Lower leg skin (tissue), 4 donors: ENCODE results near the gene CIPC. TPM values are rescaled to one million over a fixed set of nuclear protein-coding genes. Genes with fewer than 3 reads are reported as not detected.

ENCODE experiments used
- DNase-seq, 2 donors: peaks; one replicate each; pipeline ENCODE4 v3.0.0-alpha.2; 2019; ENCODE audit warnings: low spot score in 2 of 2
- H3K4me3 ChIP-seq: fragments of 200-600 bp; sonication (generic); 2 replicates; pipeline ENCODE4 v1.5.1; 2017; ENCODE audit warnings: mild to moderate bottlenecking, low read depth; ENCODE audit not compliant: poor library complexity, severe bottlenecking
- POLR2A ChIP-seq, 2 donors: fragments of 450-650 bp; IDR thresholded peaks; one replicate each; pipeline ENCODE4 v1.6.1; 2016 to 2017; ENCODE audit warnings: antibody characterized with exemption in 2 of 2, mild to moderate bottlenecking in 1 of 2, moderate library complexity in 1 of 2
- WGBS, 2 donors: methylation state at CpG; one replicate each; pipeline ENCODE4 v1.1.5; 2018; 5-methylcytosine and 5-hydroxymethylcytosine counted together
- intact Hi-C: fragments of 100-400 bp; cut with DNase I; formaldehyde crosslinking; loops from one replicate; pipeline ENCODE4 v1.15.0; 2023; ENCODE audit warnings: low total_unique reads
- total RNA-seq, 4 donors: library from RNA; depleted of rRNA; stranded (reverse); fragments of >200 nt; gene quantifications; one replicate each; pipeline ENCODE4 v1.1.0, GENCODE V29; 2016
- TF ChIP-seq, protein P1 (sequence below), 3 donors: fragments of 450-650 bp; IDR thresholded peaks; one replicate each; pipeline ENCODE4 v1.5.1; 2016; ENCODE audit warnings: antibody characterized with exemption in 3 of 3, mild to moderate bottlenecking in 3 of 3, moderate library complexity in 2 of 3

CIPC gene
- total RNA-seq, 4 donors from 2014 or later: 36.6 to 60.0 (median 52.1) TPM

GRCh38 chr14:77145975-77146740 lies 48.1 kb downstream of the CIPC start:
- TF ChIP-seq POLR2A (IDR thresholded peaks at IDR 0.05): no peak
- TF ChIP-seq, protein P1, sequence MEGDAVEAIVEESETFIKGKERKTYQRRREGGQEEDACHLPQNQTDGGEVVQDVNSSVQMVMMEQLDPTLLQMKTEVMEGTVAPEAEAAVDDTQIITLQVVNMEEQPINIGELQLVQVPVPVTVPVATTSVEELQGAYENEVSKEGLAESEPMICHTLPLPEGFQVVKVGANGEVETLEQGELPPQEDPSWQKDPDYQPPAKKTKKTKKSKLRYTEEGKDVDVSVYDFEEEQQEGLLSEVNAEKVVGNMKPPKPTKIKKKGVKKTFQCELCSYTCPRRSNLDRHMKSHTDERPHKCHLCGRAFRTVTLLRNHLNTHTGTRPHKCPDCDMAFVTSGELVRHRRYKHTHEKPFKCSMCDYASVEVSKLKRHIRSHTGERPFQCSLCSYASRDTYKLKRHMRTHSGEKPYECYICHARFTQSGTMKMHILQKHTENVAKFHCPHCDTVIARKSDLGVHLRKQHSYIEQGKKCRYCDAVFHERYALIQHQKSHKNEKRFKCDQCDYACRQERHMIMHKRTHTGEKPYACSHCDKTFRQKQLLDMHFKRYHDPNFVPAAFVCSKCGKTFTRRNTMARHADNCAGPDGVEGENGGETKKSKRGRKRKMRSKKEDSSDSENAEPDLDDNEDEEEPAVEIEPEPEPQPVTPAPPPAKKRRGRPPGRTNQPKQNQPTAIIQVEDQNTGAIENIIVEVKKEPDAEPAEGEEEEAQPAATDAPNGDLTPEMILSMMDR (IDR thresholded peaks at IDR 0.05): no peak
- WGBS, 2 donors: 8 to 12% methylated on average over 10 of the region's 10 CpGs
- intact Hi-C loops: no loop called here
- peak in 1 of 2 donors; percentile 70 for DNase-seq
- no peak overlapping the region for H3K4me3 ChIP-seq

- TF ChIP-seq, protein P1 (IDR thresholded peaks at IDR 0.05): no peak
- TF ChIP-seq POLR2A (IDR thresholded peaks at IDR 0.05): no peak
- no peak for DNase-seq
- intact Hi-C loops: no loop called here
- 72 to 75% methylated on average over 8 of the region's 8 CpGs for WGBS, 2 donors
- no peak overlapping the region for H3K4me3 ChIP-seq
Measured at GRCh38 chr14:77148510-77149231, 50.6 kb downstream of the CIPC start.

DNA sequence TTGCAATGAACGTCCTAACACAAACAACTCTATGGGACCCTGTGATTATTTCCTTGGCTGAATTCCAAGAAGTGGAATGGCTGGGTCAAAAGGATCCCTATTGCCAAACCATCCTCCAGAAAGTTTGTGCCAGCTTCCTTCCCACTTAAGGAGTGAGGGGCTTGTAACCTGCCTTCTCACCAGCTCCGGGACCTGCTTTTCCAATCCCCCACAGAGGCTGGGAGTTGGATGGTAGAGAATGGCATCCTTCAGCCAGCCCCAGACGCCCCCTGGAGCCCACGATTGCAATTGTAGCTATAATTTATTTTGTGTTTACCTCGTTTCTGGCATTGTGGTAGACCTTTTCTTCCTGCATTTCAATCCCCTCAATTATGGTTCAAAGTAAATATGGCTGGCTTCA lies 53.2 kb downstream of the CIPC start:
- DNase-seq: no peak
- WGBS, 2 donors: 3 to 6% methylated on average over 5 of the region's 5 CpGs
- no peak overlapping the region for H3K4me3 ChIP-seq
- TF ChIP-seq, protein P1 (IDR thresholded peaks at IDR 0.05): no peak
- TF ChIP-seq POLR2A (IDR thresholded peaks at IDR 0.05): no peak
- intact Hi-C loops: loop anchor here (10.0 kb wide), 1 partner anchor 64 kb away; no protein-coding TSS in a partner anchor

DNA sequence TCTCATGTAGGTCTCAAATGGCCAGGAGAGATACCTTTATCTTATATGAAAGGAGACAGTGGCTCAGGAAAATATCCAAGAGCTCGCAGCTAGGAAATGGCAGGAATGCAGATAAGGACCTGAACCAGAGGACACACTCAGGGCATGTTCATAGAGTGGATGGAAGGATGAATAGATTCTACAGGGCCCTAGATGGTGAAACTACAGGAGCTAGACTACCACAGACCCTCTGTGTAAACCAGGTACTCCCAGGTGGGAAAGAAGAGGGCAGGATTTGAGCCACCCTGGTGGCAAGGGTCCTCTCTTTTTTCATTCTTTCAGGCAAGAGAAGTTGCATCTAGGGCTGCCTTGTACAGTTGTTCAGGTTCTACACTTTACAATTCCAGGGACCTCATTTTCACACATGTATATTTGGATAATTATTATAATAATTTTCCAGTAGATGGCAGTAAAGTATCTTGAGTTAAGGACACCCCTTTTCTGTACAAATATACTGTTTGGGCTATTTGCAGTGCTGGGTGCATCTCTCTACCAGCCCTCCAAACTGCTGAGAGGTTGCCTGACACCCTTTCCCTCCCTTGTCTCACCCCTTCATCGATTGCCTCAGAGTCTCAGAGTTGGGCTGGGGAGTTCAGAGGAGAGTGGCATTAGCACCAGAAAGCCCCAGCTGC lies 54.0 kb downstream of the CIPC start:
- no peak for DNase-seq
- TF ChIP-seq, protein P1 (IDR thresholded peaks at IDR 0.05): no peak
- TF ChIP-seq POLR2A (IDR thresholded peaks at IDR 0.05): no peak
- 45 to 61% methylated on average over 2 of the region's 2 CpGs for WGBS, 2 donors
- intact Hi-C loops: loop anchor here (10.0 kb wide), 1 partner anchor 63 kb away; no protein-coding TSS in a partner anchor
- H3K4me3 ChIP-seq: no peak overlapping the region

- WGBS, 2 donors: 90 to 92% methylated on average over 3 of the region's 3 CpGs
- no peak for DNase-seq
- intact Hi-C loops: loop anchor here (10.0 kb wide), 1 partner anchor 61 kb away; no protein-coding TSS in a partner anchor
- no peak for TF ChIP-seq POLR2A (IDR thresholded peaks at IDR 0.05)
- TF ChIP-seq, protein P1 (IDR thresholded peaks at IDR 0.05): no peak
- no peak overlapping the region for H3K4me3 ChIP-seq
Measured at GRCh38 chr14:77153802-77154201, 55.7 kb downstream of the CIPC start.
